ENCODE measurements around the gene TIE1. TPM values are rescaled to one million over a fixed set of nuclear protein-coding genes. Genes with fewer than 3 reads are reported as not detected.

Gene TIE1
- total and polyA plus RNA-seq, 9 of the 15 experiments (the other 6 are each of a cell fraction or from before 2014, with no cell fraction given): 0.07 to 0.49 (median 0.14) TPM; not detected in 4

DNA sequence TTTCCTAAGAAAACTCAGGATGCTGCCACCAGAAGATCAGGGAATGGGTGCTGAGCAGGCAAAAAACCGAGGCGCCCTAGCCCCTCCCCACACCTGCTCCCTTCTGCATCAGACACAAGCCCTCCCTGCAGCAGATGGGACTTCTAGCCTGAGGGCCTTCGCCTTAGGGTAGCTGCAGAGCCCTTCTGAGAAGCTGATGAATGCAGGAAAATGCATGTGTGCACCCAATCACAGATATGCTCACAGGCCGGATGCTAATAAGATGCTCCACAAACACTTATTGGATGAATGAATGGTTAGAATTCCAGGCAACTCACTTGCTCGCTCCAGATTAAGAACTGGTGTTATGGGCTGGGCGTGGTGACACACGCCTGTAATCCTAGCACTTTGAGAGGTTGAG is 8.6 kb upstream of the TIE1 start (continued):
- TF ChIP-seq, protein P1, sequence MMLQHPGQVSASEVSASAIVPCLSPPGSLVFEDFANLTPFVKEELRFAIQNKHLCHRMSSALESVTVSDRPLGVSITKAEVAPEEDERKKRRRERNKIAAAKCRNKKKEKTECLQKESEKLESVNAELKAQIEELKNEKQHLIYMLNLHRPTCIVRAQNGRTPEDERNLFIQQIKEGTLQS (IDR thresholded peaks at IDR 0.05): no peak
- TF ChIP-seq, protein P1 (CRISPR knock-in tag; conservative IDR thresholded peaks at IDR 0.05): no peak
- TF ChIP-seq, protein P2, sequence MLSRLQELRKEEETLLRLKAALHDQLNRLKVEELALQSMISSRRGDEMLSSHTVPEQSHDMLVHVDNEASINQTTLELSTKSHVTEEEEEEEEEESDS (CRISPR knock-in tag; IDR thresholded peaks at IDR 0.05): no peak
- TF ChIP-seq RAD21 (CRISPR knock-in tag; conservative IDR thresholded peaks at IDR 0.05 in 1 of 2, IDR thresholded peaks at IDR 0.05 in 1 of 2): no peak
- TF ChIP-seq PCBP2 (IDR thresholded peaks at IDR 0.05; ENCODE audit: low read depth, low read length, poor library complexity, severe bottlenecking): no peak

DNA sequence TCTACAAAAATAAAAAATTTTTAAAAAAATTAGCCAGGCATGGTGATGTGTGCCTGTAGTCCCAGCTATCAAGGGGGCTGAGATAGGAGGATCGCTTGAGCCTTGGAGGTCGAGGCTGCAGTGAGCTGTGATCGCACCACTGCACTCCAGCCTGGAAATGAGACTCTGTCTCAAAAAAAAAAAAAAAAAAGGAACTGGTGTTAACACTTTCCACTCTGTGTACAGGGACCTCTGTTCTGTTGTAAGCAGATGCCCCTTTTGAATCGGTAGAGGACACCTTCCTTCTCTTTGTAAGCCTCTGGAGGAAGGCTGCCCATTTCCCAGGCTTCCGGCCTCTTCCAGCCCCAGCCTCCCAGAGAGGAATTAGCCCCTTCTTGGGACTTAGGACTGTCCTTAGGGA is 8.1 kb upstream of the TIE1 start:
- no peak overlapping the region for H3K27ac ChIP-seq (ENCODE audit: extremely low read depth, low read depth, low read length)
- BruUV-seq (replicated peaks): no TSS peak
- no peaks in the 10 kb centered on the region for H3K79me2 ChIP-seq (ENCODE audit: control insufficient read depth, insufficient read depth, low read length)
- FAIRE-seq (no peak), DNase-seq (ENCODE audit: extremely low read depth in 1 of 4, low spot score in 3 of 4) (no peak), ATAC-seq (no peak)
- no peak overlapping the region for H3K9ac ChIP-seq (ENCODE audit: insufficient read depth in 1 of 2, low read depth in 2 of 2, low read length in 2 of 2)
- H3K9me3 ChIP-seq (replicated peaks; ENCODE audit: control insufficient read depth, insufficient read depth, low read depth, low read length): no peaks in the 10 kb centered on the region
- H3K4me1 ChIP-seq (replicated peaks in 1 of 2; ENCODE audit: control insufficient read depth in 2 of 2, insufficient read depth in 2 of 2, low read length in 2 of 2): 0 out of 5 replicates have a peak, but pooled peaks cover 0 to 3% of the 10 kb centered on the region in 2 experiments
- peaks cover 6% of the 10 kb centered on the region for H4K20me1 ChIP-seq (replicated peaks; ENCODE audit: control insufficient read depth, insufficient read depth, low read length)
- no peak overlapping the region for H3K4me3 ChIP-seq
- peaks cover 49 to 55% of the 10 kb centered on the region in 2 experiments for H3K27me3 ChIP-seq (ENCODE audit: control insufficient read depth in 2 of 2, insufficient read depth in 2 of 2, low read length in 2 of 2)
- ChIA-PET POLR2A (interaction anchor here (0.6 to 1.2 kb wide), 3 partner anchors 13 to 36 kb away, joined by 3 to 4 read pairs (median 4); no protein-coding TSS in a partner anchor), CTCF (ENCODE audit: low intra/inter-chr PET ratio) (no interaction called here)
- intact Hi-C loops (cut with micrococcal nuclease): no loop called here
- 7% methylated on average over 5 of the region's 5 CpGs for WGBS (ENCODE audit: insufficient coverage, low coverage, missing lambda C conversion rate)
- H3K4me2 ChIP-seq (ENCODE audit: insufficient read depth, low read length): no peak overlapping the region
- H3K36me3 ChIP-seq (ENCODE audit: control insufficient read depth, insufficient read depth, low read length): no peaks in the 10 kb centered on the region
- H2AFZ ChIP-seq (ENCODE audit: low read depth, low read length): no peak overlapping the region
- in situ Hi-C loops (cut with MboI): no loop called here
- no peaks in the 10 kb centered on the region for H3K9me1 ChIP-seq (ENCODE audit: control insufficient read depth, insufficient read depth, low read length)
- TF ChIP-seq ZNF23 (CRISPR knock-in tag; IDR thresholded peaks at IDR 0.05): no peak
- TF ChIP-seq, protein P3, sequence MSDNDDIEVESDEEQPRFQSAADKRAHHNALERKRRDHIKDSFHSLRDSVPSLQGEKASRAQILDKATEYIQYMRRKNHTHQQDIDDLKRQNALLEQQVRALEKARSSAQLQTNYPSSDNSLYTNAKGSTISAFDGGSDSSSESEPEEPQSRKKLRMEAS (CRISPR knock-in tag; IDR thresholded peaks at IDR 0.05): no peak
- TF ChIP-seq NCOA2 (IDR thresholded peaks at IDR 0.05; ENCODE audit: partially characterized antibody in 2 of 2): no peak
- TF ChIP-seq TEAD4 (IDR thresholded peaks at IDR 0.05; ENCODE audit: low read length): no peak
- no peak for TF ChIP-seq TEAD4 (CRISPR knock-in tag; IDR thresholded peaks at IDR 0.05; ENCODE audit: borderline replicate concordance)
- TF ChIP-seq NR3C1 (CRISPR knock-in tag; IDR thresholded peaks at IDR 0.05): no peak
- no peak for TF ChIP-seq NFYB (IDR thresholded peaks at IDR 0.05; ENCODE audit: extremely low read depth, insufficient read length)
- TF ChIP-seq, protein P4, sequence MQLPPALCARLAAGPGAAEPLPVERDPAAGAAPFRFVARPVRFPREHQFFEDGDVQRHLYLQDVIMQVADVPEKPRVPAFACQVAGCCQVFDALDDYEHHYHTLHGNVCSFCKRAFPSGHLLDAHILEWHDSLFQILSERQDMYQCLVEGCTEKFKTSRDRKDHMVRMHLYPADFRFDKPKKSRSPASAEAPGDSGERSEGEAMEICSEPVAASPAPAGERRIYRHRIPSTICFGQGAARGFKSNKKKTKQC (CRISPR knock-in tag; IDR thresholded peaks at IDR 0.05): no peak
- no peak for TF ChIP-seq RBM17 (IDR thresholded peaks at IDR 0.05; ENCODE audit: borderline replicate concordance, low read depth, low read length)
- TF ChIP-seq, protein P5, sequence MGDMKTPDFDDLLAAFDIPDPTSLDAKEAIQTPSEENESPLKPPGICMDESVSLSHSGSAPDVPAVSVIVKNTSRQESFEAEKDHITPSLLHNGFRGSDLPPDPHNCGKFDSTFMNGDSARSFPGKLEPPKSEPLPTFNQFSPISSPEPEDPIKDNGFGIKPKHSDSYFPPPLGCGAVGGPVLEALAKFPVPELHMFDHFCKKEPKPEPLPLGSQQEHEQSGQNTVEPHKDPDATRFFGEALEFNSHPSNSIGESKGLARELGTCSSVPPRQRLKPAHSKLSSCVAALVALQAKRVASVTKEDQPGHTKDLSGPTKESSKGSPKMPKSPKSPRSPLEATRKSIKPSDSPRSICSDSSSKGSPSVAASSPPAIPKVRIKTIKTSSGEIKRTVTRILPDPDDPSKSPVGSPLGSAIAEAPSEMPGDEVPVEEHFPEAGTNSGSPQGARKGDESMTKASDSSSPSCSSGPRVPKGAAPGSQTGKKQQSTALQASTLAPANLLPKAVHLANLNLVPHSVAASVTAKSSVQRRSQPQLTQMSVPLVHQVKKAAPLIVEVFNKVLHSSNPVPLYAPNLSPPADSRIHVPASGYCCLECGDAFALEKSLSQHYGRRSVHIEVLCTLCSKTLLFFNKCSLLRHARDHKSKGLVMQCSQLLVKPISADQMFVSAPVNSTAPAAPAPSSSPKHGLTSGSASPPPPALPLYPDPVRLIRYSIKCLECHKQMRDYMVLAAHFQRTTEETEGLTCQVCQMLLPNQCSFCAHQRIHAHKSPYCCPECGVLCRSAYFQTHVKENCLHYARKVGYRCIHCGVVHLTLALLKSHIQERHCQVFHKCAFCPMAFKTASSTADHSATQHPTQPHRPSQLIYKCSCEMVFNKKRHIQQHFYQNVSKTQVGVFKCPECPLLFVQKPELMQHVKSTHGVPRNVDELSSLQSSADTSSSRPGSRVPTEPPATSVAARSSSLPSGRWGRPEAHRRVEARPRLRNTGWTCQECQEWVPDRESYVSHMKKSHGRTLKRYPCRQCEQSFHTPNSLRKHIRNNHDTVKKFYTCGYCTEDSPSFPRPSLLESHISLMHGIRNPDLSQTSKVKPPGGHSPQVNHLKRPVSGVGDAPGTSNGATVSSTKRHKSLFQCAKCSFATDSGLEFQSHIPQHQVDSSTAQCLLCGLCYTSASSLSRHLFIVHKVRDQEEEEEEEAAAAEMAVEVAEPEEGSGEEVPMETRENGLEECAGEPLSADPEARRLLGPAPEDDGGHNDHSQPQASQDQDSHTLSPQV (IDR thresholded peaks at IDR 0.05): no peak
